Neural progenitor cell (in vitro differentiated cells): ENCODE data around the gene TBP.

ENCODE experiments used
- EZH2 ChIP-seq: fragments of 200-600 bp; sonication (generic); IDR thresholded peaks from 2 replicates; pipeline ENCODE4 v1.6.1; 2017; ENCODE audit warnings: antibody characterized with exemption, mild to moderate bottlenecking, moderate library complexity
- EZH2phosphoT487 ChIP-seq: fragments of 200-600 bp; sonication (generic); IDR thresholded peaks from 2 replicates; pipeline ENCODE4 v1.6.1; 2017; ENCODE audit warnings: antibody characterized with exemption
- TF ChIP-seq, protein P1 (sequence below): fragments of 200-600 bp; sonication (generic); IDR thresholded peaks from 2 replicates; pipeline ENCODE4 v1.5.1; 2017; ENCODE audit warnings: antibody characterized with exemption, mild to moderate bottlenecking

DNA sequence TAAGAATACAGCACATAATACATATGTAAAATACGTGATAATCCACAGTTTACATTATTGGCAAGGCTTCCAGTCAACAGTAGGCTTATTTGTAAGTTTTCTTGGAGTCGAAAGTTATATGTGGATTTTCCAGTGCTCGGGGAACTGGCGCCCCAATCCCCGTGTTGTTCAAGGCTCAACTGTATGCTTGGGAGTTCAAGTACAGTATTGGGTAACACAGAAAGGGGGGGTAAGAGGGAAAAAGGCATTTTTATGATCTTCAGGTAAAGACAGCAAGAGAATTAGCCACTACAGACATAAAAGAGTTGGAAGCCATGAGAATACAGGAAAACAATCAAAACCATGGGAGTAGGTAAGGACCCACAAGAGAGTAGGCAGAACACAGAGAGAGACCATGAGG is 17.5 kb upstream of the TBP start:
- TF ChIP-seq, protein P1, sequence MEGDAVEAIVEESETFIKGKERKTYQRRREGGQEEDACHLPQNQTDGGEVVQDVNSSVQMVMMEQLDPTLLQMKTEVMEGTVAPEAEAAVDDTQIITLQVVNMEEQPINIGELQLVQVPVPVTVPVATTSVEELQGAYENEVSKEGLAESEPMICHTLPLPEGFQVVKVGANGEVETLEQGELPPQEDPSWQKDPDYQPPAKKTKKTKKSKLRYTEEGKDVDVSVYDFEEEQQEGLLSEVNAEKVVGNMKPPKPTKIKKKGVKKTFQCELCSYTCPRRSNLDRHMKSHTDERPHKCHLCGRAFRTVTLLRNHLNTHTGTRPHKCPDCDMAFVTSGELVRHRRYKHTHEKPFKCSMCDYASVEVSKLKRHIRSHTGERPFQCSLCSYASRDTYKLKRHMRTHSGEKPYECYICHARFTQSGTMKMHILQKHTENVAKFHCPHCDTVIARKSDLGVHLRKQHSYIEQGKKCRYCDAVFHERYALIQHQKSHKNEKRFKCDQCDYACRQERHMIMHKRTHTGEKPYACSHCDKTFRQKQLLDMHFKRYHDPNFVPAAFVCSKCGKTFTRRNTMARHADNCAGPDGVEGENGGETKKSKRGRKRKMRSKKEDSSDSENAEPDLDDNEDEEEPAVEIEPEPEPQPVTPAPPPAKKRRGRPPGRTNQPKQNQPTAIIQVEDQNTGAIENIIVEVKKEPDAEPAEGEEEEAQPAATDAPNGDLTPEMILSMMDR: no peak
- TF ChIP-seq EZH2phosphoT487 (no peak), EZH2 (no peak)
